HepG2 (cell line): ENCODE measurements around the gene DOCK10. TPM values are rescaled to one million over a fixed set of nuclear protein-coding genes. Genes with fewer than 3 reads are reported as not detected.

Experiments used
- ATAC-seq: fragments of 200-7000 bp; cut with Tn5 transposase; 3 replicates; pipeline ENCODE4 v1.9.1; 2020; ENCODE audit warnings: mild to moderate bottlenecking, moderate library complexity
- BruUV-seq: library from RNA; stranded (reverse); fragments of 400-500 nt; replicated peaks from 2 replicates; lab custom pipeline; 2021; lab: Mats Ljungman, UMichigan
- CTCF ChIA-PET: fragments of 300-600 bp; formaldehyde crosslinking; extraction: SDS; loops from one replicate; lab custom pipeline; 2021; ENCODE audit warnings: low total read pairs, inconsistent platforms, low intra/inter-chr PET ratio; lab: Yijun Ruan, JAX
- POLR2A ChIA-PET: fragments of 350-600 bp; sonication (Branson Sonifier 250); formaldehyde crosslinking; loops from one replicate; lab custom pipeline; 2020; ENCODE audit warnings: antibody characterized with exemption, inconsistent platforms; lab: Yijun Ruan, JAX
- DNase-seq: peaks from one replicate; pipeline ENCODE4 v3.0.0-alpha.2; 2015; ENCODE audit warnings: low spot score
- FAIRE-seq: peaks from 3 replicates; lab custom pipeline; 2011; peaks lifted over from hg19 to GRCh38; lab: Jason Lieb, UNC
- H2AFZ ChIP-seq: one replicate; pipeline ENCODE4 v1.6.1; 2011; ENCODE audit warnings: low read length, inconsistent platforms
- H3K27ac ChIP-seq: fragments of 300-600 bp; 3 replicates; pipeline ENCODE4 v1.8.0; 2011; ENCODE audit warnings: mixed run types, mild to moderate bottlenecking, mixed read lengths, low read length, inconsistent platforms; ENCODE audit not compliant: insufficient read depth; ENCODE audit errors: extremely low read length
- H3K27me3 ChIP-seq, 2 experiments: fragments of 200-600 bp in 1 of 2; 2 replicates in 1 of 2; 3 replicates in 1 of 2; pipeline versions ENCODE4 v1.6.0 to v1.8.0; 2011; ENCODE audit warnings: low read length in 2 of 2, mild to moderate bottlenecking in 2 of 2, moderate library complexity in 2 of 2, inconsistent platforms in 1 of 2; ENCODE audit not compliant: insufficient read depth in 2 of 2, control insufficient read depth in 1 of 2
- H3K36me3 ChIP-seq, 2 experiments: fragments of 200-600 bp in 1 of 2; replicated peaks in 1 of 2; 2 replicates in 1 of 2; 3 replicates in 1 of 2; pipeline versions ENCODE4 v1.5.1 to v1.8.0; 2011; ENCODE audit warnings: low read length in 2 of 2, inconsistent platforms in 1 of 2; ENCODE audit not compliant: insufficient read depth in 2 of 2, control insufficient read depth in 1 of 2
- H3K4me1 ChIP-seq: 2 replicates; pipeline ENCODE4 v1.5.1; 2012; ENCODE audit warnings: low read length, inconsistent platforms; ENCODE audit not compliant: insufficient read depth
- H3K4me2 ChIP-seq: 2 replicates; pipeline ENCODE4 v1.6.0; 2011; ENCODE audit warnings: low read depth, low read length, inconsistent platforms
- H3K4me3 ChIP-seq, 3 experiments: fragments of 200-600 bp in 1 of 3; sonication (generic), shearing (Covaris generic) in 1 of 3; replicated peaks in 1 of 3; 2 replicates each; pipeline ENCODE4 v1.5.1; 2011 to 2016; ENCODE audit warnings: low read length in 3 of 3, inconsistent platforms in 2 of 3, low read depth in 2 of 3, mild to moderate bottlenecking in 2 of 3, control low read depth in 1 of 3, mixed read lengths in 1 of 3; ENCODE audit not compliant: insufficient read depth in 1 of 3
- H3K79me2 ChIP-seq: one replicate; pipeline ENCODE4 v1.6.1; 2011; ENCODE audit warnings: low read length, inconsistent platforms; ENCODE audit not compliant: insufficient read depth
- H3K9ac ChIP-seq: 2 replicates; pipeline ENCODE4 v1.6.0; 2011; ENCODE audit warnings: mild to moderate bottlenecking, low read depth, low read length, inconsistent platforms; ENCODE audit not compliant: insufficient read depth
- H3K9me3 ChIP-seq: 2 replicates; pipeline ENCODE4 v1.5.1; 2012; ENCODE audit warnings: mild to moderate bottlenecking, low read length
- H4K20me1 ChIP-seq: 2 replicates; pipeline ENCODE4 v1.6.0; 2011; ENCODE audit warnings: inconsistent platforms, mild to moderate bottlenecking, low read length, moderate library complexity; ENCODE audit not compliant: insufficient read depth
- ATF5 ChIP-seq: sonication (generic); formaldehyde crosslinking; IDR thresholded peaks from 2 replicates; pipeline ENCODE4 v1.4.0; 2020; ENCODE audit warnings: mild to moderate bottlenecking, low read depth, missing genetic modification reagents
- DNMT3B ChIP-seq: conservative IDR thresholded peaks from 2 replicates; pipeline ENCODE4 v1.6.1; 2016; ENCODE audit warnings: missing biosample characterization, control low read depth
- NCOA2 ChIP-seq: sonication (generic); formaldehyde crosslinking; IDR thresholded peaks from 2 replicates; pipeline ENCODE4 v1.8.0; 2022; ENCODE audit warnings: inconsistent platforms
- PRMT3 ChIP-seq: sonication (generic); formaldehyde crosslinking; IDR thresholded peaks from 2 replicates; pipeline ENCODE4 v1.8.1; 2022; ENCODE audit warnings: low read depth, mild to moderate bottlenecking, moderate library complexity, missing genetic modification reagents, borderline replicate concordance
- RFXAP ChIP-seq: sonication (generic); formaldehyde crosslinking; IDR thresholded peaks from 2 replicates; pipeline ENCODE4 v1.4.0; 2020; ENCODE audit warnings: missing genetic modification reagents, borderline replicate concordance
- SMAD1 ChIP-seq: sonication (generic); formaldehyde crosslinking; IDR thresholded peaks from 2 replicates; pipeline ENCODE4 v1.4.0; 2020; ENCODE audit warnings: missing genetic modification reagents, low read depth, mild to moderate bottlenecking, borderline replicate concordance
- TOE1 ChIP-seq: sonication (generic); formaldehyde crosslinking; IDR thresholded peaks from 2 replicates; pipeline ENCODE4 v1.4.0; 2020; ENCODE audit warnings: mild to moderate bottlenecking, missing genetic modification reagents
- ZNF768 ChIP-seq: sonication (generic); formaldehyde crosslinking; IDR thresholded peaks from 2 replicates; pipeline ENCODE4 v1.4.0; 2020; ENCODE audit warnings: missing genetic modification reagents
- ZUFSP ChIP-seq: sonication (generic); formaldehyde crosslinking; IDR thresholded peaks from 2 replicates; pipeline ENCODE4 v1.9.0; 2021; ENCODE audit warnings: missing genetic modification reagents, mild to moderate bottlenecking, borderline replicate concordance
- WGBS: methylation state at CpG from one replicate; pipeline ENCODE4 v1.1.6; 2017; ENCODE audit warnings: low lambda C conversion rate; 5-methylcytosine and 5-hydroxymethylcytosine counted together
- in situ Hi-C: cut with HindIII; loops from 2 replicates; pipeline ENCODE4 v1.10.0; 2017; ENCODE audit warnings: low pct_unique_long_range_greater_than_20kb; ENCODE audit not compliant: extremely low pct_ligation_motif_present
- intact Hi-C: fragments of 100-400 bp; cut with micrococcal nuclease; formaldehyde crosslinking; loops from one replicate; pipeline ENCODE4 v1.10.0; 2022; ENCODE audit not compliant: unreplicated experiment
- polyA plus RNA-seq, 8 experiments: library from polyadenylated mRNA; depleted of rRNA in 3 of 8; stranded (reverse) in 7 of 8; unstranded in 1 of 8; fragments of >200 nt; fragmentation: Illumina TruSeq in 4 of 8; extraction: Trizol in 4 of 8; gene quantifications; 2 replicates each; pipeline versions ENCODE4 v1.2.1 to v1.2.3, GENCODE V29; 2011 to 2016; ENCODE audit warnings: low read depth in 4 of 8, missing spikeins in 1 of 8, mixed read lengths in 1 of 8; ENCODE audit not compliant: insufficient read depth in 1 of 8
- total RNA-seq, 5 experiments: library from RNA; depleted of rRNA; stranded (reverse); fragments of >200 nt; fragmentation: Illumina TruSeq; extraction: Trizol; gene quantifications; 2 replicates each; pipeline ENCODE4 v1.2.3, GENCODE V29; 2016; ENCODE audit warnings: low read depth in 1 of 5
- TF ChIP-seq, protein P1 (sequence below): IDR thresholded peaks from 2 replicates; pipeline ENCODE4 v1.4.0; 2020; ENCODE audit warnings: mild to moderate bottlenecking, missing genetic modification reagents
- TF ChIP-seq, protein P2 (sequence below): sonication (generic); formaldehyde crosslinking; IDR thresholded peaks from 2 replicates; pipeline ENCODE4 v1.5.0; 2020; ENCODE audit warnings: mild to moderate bottlenecking, missing genetic modification reagents, borderline replicate concordance
- TF ChIP-seq, protein P3 (sequence below): sonication (generic); formaldehyde crosslinking; conservative IDR thresholded peaks from 2 replicates; pipeline ENCODE4 v1.8.0; 2022; ENCODE audit warnings: low read depth, missing genetic modification reagents

Gene DOCK10
- total and polyA plus RNA-seq, 2 of the 13 experiments (the other 11 are each of a cell fraction or from before 2014, with no cell fraction given), result not detected

DNA sequence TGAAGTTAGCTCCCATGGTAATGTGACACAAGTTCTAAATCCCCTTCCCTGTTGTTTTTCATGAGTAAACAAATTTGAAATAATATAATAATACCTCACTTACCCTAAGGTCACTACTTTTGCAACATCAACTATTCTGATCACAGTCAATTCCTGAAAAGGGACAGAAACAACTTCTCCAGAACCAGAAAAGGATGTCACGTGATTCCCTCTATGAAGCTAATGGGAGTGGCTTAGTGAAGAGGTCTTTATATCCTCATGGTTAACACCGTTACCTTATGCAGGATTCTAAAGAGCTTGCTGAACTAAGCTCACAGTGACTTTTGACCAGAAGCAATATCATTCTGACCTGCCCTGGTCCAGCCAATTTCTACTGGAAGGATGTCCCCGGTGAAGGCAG, 51.6 kb downstream of the DOCK10 start (continued):
- TF ChIP-seq, protein P1, sequence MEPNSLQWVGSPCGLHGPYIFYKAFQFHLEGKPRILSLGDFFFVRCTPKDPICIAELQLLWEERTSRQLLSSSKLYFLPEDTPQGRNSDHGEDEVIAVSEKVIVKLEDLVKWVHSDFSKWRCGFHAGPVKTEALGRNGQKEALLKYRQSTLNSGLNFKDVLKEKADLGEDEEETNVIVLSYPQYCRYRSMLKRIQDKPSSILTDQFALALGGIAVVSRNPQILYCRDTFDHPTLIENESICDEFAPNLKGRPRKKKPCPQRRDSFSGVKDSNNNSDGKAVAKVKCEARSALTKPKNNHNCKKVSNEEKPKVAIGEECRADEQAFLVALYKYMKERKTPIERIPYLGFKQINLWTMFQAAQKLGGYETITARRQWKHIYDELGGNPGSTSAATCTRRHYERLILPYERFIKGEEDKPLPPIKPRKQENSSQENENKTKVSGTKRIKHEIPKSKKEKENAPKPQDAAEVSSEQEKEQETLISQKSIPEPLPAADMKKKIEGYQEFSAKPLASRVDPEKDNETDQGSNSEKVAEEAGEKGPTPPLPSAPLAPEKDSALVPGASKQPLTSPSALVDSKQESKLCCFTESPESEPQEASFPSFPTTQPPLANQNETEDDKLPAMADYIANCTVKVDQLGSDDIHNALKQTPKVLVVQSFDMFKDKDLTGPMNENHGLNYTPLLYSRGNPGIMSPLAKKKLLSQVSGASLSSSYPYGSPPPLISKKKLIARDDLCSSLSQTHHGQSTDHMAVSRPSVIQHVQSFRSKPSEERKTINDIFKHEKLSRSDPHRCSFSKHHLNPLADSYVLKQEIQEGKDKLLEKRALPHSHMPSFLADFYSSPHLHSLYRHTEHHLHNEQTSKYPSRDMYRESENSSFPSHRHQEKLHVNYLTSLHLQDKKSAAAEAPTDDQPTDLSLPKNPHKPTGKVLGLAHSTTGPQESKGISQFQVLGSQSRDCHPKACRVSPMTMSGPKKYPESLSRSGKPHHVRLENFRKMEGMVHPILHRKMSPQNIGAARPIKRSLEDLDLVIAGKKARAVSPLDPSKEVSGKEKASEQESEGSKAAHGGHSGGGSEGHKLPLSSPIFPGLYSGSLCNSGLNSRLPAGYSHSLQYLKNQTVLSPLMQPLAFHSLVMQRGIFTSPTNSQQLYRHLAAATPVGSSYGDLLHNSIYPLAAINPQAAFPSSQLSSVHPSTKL (CRISPR knock-in tag), result no peak
- TF ChIP-seq, protein P2, sequence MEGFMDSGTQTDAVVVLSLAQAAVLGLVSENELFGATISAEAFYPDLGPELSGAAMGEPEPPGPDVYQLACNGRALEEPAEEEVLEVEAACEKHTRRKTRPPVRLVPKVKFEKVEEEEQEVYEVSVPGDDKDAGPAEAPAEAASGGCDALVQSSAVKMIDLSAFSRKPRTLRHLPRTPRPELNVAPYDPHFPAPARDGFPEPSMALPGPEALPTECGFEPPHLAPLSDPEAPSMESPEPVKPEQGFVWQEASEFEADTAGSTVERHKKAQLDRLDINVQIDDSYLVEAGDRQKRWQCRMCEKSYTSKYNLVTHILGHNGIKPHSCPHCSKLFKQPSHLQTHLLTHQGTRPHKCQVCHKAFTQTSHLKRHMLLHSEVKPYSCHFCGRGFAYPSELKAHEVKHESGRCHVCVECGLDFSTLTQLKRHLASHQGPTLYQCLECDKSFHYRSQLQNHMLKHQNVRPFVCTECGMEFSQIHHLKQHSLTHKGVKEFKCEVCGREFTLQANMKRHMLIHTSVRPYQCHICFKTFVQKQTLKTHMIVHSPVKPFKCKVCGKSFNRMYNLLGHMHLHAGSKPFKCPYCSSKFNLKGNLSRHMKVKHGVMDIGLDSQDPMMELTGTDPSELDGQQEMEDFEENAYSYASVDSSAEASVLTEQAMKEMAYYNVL (CRISPR knock-in tag), result no peak
- no peak for TF ChIP-seq NCOA2 (CRISPR knock-in tag)

DNA sequence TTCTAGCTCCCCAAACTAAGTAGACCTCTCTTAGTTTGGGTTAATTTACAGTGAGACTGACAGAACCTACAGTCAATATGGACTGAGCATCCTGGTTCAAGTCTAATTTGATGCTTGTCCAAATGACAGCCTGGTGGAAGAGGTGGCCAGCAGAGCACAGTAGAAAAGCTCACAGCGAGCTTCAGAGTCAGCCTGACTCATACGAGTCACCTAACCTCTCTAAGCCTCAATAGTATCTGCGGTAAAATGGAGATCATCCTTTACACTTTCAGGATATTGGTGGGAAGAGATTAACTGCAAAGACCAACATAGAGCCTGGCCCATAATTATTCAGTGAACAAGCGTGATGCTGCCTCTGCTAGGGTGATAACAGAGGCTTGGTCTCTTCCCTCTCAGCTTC, 54.5 kb downstream of the DOCK10 start:
- no peaks in the 10 kb centered on the region for H3K79me2 ChIP-seq
- no TSS peak for BruUV-seq
- in situ Hi-C loops, result no loop called here
- H3K4me2 ChIP-seq, result no peak overlapping the region
- ChIA-PET CTCF (no interaction called here), POLR2A (no interaction called here)
- DNase-seq (no peak), ATAC-seq (no peak), FAIRE-seq (no peak)
- no peaks in the 10 kb centered on the region for H4K20me1 ChIP-seq
- H2AFZ ChIP-seq, result no peak overlapping the region
- intact Hi-C loops, result no loop called here
- H3K4me3 ChIP-seq, result no peak overlapping the region
- H3K36me3 ChIP-seq, result no peaks in the 10 kb centered on the region
- H3K27ac ChIP-seq, result no peak overlapping the region
- no peaks in the 10 kb centered on the region; a peak in 1 of 5 replicates for H3K27me3 ChIP-seq
- no peaks in the 10 kb centered on the region for H3K4me1 ChIP-seq
- WGBS, result 4% methylated on average over 4 of the region's 4 CpGs
- H3K9ac ChIP-seq, result no peak overlapping the region
- H3K9me3 ChIP-seq, result no peaks in the 10 kb centered on the region
- no peak for TF ChIP-seq PRMT3 (CRISPR knock-in tag)
- no peak for TF ChIP-seq RFXAP (CRISPR knock-in tag)
- no peak for TF ChIP-seq TOE1 (CRISPR knock-in tag)
- TF ChIP-seq ATF5 (CRISPR knock-in tag), result no peak
- no peak for TF ChIP-seq DNMT3B (CRISPR knock-in tag)
- TF ChIP-seq ZNF768, result no peak
- TF ChIP-seq, protein P3, sequence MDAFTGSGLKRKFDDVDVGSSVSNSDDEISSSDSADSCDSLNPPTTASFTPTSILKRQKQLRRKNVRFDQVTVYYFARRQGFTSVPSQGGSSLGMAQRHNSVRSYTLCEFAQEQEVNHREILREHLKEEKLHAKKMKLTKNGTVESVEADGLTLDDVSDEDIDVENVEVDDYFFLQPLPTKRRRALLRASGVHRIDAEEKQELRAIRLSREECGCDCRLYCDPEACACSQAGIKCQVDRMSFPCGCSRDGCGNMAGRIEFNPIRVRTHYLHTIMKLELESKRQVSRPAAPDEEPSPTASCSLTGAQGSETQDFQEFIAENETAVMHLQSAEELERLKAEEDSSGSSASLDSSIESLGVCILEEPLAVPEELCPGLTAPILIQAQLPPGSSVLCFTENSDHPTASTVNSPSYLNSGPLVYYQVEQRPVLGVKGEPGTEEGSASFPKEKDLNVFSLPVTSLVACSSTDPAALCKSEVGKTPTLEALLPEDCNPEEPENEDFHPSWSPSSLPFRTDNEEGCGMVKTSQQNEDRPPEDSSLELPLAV (CRISPR knock-in tag), result no peak
- no peak for TF ChIP-seq SMAD1 (CRISPR knock-in tag)
- no peak for TF ChIP-seq ZUFSP (CRISPR knock-in tag)
